ENCODE data around the gene C1orf232. TPM values are rescaled to one million over a fixed set of nuclear protein-coding genes. Genes with fewer than 3 reads are reported as not detected.

Gene C1orf232
- total and polyA plus RNA-seq, 2 donors (not counting 3 experiments of a cell fraction or from before 2014, with no cell fraction given): not detected

DNA sequence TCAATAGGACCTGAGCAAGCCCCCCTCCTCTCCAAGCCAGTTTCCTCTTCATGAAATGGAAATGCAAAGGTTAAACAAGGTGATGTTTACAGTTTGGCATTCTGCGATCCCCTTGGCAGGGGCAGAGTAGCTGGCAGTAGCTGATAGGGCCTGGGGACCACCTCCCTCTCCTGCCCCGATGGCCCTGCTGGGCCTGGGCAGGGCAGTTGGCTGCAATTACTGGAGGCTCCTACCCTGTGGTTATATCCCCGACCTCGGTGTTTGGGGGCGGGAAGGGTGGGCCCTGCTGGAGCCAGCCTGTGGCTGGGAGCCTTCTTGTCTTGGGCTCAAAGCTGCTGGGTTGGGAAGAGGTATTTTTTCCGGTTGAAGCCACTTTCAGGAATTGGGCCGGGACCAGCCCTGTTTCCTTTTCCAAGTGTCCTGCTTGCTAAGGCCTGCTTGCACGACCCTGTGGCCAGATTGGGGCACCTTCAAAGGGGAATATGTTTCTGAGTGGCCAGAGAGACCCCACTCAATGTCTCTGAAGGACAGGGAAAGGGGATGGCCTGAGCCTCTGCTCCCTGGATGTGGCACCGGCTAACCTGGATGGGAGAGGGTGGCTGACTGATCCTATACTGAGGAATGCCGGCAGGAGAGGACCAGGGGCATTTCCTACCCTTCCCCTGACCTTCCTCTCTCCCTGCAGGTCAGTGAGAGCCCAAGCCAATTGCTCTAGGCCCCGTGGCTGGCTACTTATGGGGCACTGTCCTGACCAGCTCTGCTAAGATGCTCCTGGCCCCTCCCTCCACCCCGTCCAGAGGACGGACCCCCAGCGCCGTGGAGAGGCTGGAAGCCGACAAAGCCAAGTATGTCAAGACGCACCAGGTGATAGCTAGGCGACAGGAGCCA lies 8.0 kb downstream of the C1orf232 start:
- Histone ChIP-seq H3K9me1 (replicated peaks; ENCODE audit: control insufficient read depth, extremely low read depth, insufficient read depth, low read length) (no peaks in the 10 kb centered on the region), H3K27ac (ENCODE audit: insufficient read depth, low read depth, low read length) (no peak overlapping the region), H3K4me1 (ENCODE audit: control insufficient read depth, extremely low read depth, insufficient read depth, low read length) (peaks cover 42% of the 10 kb centered on the region), H3K4me2 (ENCODE audit: insufficient read depth, low read length) (peak overlapping the region; percentile 63), H4K20me1 (replicated peaks; ENCODE audit: control insufficient read depth, extremely low read depth, insufficient read depth, low read length) (no peaks in the 10 kb centered on the region), H3K36me3 (ENCODE audit: control insufficient read depth in 2 of 2, extremely low read depth in 1 of 2, insufficient read depth in 2 of 2, low read length in 2 of 2) (peaks cover 0 to 4% of the 10 kb centered on the region in 2 experiments), H3K4me3 (replicated peaks in 1 of 3; ENCODE audit: insufficient read depth in 1 of 3, low read depth in 1 of 3, low read length in 3 of 3) (peak overlapping the region in 2 of 3 experiments; percentile 20 to 28), H3K9me3 (replicated peaks; ENCODE audit: control insufficient read depth, insufficient read depth, low read length) (no peaks in the 10 kb centered on the region), H2AFZ (ENCODE audit: low read depth, low read length) (peak overlapping the region; percentile 25), H3K27me3 (ENCODE audit: control insufficient read depth in 2 of 2, insufficient read depth in 2 of 2, low read length in 2 of 2) (no peaks in the 10 kb centered on the region), H3K79me2 (ENCODE audit: control insufficient read depth, insufficient read depth, low read length) (no peaks in the 10 kb centered on the region), H3K9ac (replicated peaks; ENCODE audit: extremely low read depth, insufficient read depth, low read length) (no peak overlapping the region)
- FAIRE-seq: peak; percentile 67
- ChIA-PET POLR2A (no interaction called here), CTCF (interaction anchor here (0.7 to 3.7 kb wide), 7 partner anchors 9 to 124 kb away, joined by 3 to 12 read pairs (median 6); partner anchors contain the start of genes CEP85 and ZNF593)
- TF ChIP-seq, protein P1, sequence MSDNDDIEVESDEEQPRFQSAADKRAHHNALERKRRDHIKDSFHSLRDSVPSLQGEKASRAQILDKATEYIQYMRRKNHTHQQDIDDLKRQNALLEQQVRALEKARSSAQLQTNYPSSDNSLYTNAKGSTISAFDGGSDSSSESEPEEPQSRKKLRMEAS (IDR thresholded peaks at IDR 0.05; ENCODE audit: insufficient read depth, insufficient read length): no peak
- TF ChIP-seq GATA2 (IDR thresholded peaks at IDR 0.05; ENCODE audit: insufficient read depth, insufficient read length, low read depth, low read length) (no peak), POLR2A (IDR thresholded peaks at IDR 0.05; ENCODE audit: low read depth, low read length) (no peak), EZH2 (IDR thresholded peaks at IDR 0.05; ENCODE audit: borderline replicate concordance, low read depth, low read length, severe bottlenecking) (no peak), MYC (IDR thresholded peaks at IDR 0.05; ENCODE audit: low read depth, low read length) (no peak), POLR2AphosphoS5 (IDR thresholded peaks at IDR 0.05; ENCODE audit: insufficient read depth, low read depth, low read length) (no peak), FOS (IDR thresholded peaks at IDR 0.05; ENCODE audit: borderline replicate concordance, insufficient read depth, low read length) (no peak)
- TF ChIP-seq, protein P2, sequence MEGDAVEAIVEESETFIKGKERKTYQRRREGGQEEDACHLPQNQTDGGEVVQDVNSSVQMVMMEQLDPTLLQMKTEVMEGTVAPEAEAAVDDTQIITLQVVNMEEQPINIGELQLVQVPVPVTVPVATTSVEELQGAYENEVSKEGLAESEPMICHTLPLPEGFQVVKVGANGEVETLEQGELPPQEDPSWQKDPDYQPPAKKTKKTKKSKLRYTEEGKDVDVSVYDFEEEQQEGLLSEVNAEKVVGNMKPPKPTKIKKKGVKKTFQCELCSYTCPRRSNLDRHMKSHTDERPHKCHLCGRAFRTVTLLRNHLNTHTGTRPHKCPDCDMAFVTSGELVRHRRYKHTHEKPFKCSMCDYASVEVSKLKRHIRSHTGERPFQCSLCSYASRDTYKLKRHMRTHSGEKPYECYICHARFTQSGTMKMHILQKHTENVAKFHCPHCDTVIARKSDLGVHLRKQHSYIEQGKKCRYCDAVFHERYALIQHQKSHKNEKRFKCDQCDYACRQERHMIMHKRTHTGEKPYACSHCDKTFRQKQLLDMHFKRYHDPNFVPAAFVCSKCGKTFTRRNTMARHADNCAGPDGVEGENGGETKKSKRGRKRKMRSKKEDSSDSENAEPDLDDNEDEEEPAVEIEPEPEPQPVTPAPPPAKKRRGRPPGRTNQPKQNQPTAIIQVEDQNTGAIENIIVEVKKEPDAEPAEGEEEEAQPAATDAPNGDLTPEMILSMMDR (IDR thresholded peaks at IDR 0.05; ENCODE audit: extremely low read depth in 1 of 2, insufficient read depth in 1 of 2, low read depth in 1 of 2, low read length in 2 of 2): no peak
- BruUV-seq (replicated peaks): no TSS peak
- dilution Hi-C loops (cut with MboI; ENCODE audit: extremely low pct_ligation_motif_present, low sequenced_read_pairs): no loop called here
- DNase-seq (ENCODE audit: low read depth, low spot score): peak; percentile 31
- intact Hi-C loops (cut with micrococcal nuclease): loop anchor here (2.0 kb wide), 1 partner anchor 56 kb away; no protein-coding TSS in a partner anchor
